Measurements from ENCODE around the gene NPAS4.
"Not testable (repeated sequence)": the region's sequence is repeated elsewhere in the genome, so short reads cannot be mapped to it uniquely, and the experiment has no call there.

The NPAS4 gene

DNA sequence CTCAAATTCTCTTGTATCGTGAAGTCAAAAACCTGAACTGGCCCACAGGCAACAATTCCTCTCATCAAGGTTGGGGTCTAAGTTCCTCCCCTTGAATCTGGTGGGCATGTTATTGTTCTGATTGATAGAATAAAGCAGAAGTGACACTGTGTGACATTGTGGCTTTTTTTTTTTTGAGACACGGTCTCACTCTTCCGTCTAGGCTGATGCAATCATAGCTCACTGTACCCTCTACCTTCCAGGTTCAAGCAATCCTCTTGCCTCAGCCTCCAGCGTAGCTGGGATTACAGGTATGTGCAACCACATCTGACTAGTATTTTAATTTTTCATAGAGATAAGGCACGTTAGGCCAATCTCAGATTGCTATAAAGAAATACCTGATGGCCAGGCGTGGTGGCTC lies 37.0 kb downstream of the NPAS4 start:
- no peak for DNase-seq

DNA sequence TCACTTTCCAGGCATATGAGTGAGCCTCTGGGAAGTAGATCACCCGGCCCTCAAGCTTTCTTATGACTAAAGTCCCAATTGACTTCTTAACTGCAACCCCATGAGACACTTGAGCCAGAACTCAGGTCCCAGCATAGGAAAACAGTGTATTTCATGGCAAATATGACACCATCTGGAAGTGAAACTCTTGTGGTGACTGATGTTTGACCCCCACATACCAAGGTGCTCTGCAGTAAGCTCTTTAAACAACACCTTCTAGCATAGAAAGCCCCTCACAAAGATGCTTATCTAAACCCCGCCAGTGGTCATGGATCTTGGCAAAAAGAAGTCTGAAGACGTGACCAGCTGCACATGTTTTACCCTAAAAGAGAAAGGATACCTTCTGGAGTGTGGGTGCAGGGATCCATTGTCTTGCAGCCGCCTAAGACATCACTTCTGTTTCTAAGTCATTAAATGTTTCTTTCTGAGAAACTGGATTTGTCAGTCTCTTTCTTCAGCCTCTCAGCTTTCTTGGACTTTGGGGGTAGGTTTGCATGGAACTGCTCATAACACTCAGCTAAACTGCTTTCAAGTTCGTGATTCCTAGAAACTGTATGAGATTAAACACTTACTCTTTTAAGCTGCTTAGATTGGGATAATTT lies 38.4 kb downstream of the NPAS4 start:
- no peak for DNase-seq

DNA sequence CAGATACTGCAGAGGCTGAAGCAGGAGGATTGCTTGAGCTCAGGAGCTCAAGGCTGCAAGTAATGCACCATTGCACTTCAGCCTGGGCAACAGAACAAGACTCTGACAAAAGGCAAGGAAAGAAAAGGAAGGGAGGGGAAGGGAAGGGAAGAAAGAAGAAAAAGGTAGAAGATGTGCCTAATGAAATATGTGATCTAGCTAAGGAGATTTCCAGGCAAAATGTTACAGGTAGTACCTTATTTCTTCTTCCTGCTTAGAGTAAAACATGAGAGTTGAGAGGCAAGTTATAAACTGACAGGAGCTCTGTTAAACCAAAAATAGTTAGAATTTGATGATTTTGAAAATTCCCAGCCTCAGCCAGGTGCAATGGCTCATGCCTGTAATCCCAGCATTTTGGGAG lies 41.2 kb downstream of the NPAS4 start:
- DNase-seq, result no peak

DNA sequence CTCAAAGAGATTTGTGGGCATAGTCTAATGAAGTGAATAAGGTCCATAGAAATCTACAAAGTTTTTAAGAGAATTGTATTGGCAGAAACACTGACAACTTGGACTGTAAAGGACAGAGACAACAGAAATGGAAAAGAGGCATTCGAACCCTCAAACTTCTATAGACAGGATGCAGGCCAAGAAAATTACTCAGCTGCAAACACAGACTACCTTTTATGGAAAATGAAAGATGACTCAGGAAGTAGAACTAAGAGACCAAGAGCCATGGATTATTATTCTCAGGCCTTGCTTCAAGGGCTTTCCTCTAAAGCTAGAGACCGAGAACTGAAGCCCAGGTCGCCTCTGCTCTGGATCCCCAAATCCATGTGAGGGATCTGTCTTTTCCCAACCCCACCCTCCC lies 42.1 kb downstream of the NPAS4 start:
- DNase-seq, result no peak

DNA sequence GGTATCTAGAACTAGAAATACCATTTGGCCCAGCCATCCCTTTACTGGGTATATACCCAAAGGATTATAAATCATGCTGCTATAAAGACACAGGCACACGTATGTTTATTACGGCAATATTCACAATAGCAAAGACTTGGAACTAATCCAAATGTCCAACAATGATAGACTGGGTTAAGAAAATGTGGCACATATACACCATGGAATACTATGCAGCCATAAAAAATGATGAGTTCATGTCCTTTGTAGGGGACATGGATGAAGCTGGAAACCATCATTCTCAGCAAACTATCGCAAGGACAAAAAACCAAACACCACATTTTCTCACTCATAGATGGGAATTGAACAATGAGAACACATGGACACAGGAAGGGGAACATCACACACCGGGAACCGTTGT lies 43.3 kb downstream of the NPAS4 start:
- not testable (repeated sequence) for DNase-seq

DNA sequence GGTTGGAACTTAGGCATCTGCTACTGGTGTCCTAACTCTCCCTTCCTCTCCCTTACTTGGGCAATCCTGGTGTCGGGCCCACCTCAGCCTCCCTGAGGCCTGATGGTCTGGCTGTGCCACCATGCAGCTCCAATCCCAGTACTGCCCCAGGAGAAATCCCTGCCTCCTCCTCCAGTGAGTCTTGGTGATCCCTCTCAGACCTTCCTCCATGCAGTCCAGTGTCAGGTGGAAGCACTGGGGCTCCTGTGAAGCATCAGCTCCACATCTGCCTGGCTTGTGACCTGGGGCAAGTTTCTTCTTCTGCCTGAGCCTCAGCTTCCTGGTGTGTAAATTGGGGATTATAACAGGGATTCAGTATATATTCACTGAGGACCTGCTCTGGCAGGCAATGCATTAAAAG lies 44.1 kb downstream of the NPAS4 start:
- no peak for DNase-seq

DNA sequence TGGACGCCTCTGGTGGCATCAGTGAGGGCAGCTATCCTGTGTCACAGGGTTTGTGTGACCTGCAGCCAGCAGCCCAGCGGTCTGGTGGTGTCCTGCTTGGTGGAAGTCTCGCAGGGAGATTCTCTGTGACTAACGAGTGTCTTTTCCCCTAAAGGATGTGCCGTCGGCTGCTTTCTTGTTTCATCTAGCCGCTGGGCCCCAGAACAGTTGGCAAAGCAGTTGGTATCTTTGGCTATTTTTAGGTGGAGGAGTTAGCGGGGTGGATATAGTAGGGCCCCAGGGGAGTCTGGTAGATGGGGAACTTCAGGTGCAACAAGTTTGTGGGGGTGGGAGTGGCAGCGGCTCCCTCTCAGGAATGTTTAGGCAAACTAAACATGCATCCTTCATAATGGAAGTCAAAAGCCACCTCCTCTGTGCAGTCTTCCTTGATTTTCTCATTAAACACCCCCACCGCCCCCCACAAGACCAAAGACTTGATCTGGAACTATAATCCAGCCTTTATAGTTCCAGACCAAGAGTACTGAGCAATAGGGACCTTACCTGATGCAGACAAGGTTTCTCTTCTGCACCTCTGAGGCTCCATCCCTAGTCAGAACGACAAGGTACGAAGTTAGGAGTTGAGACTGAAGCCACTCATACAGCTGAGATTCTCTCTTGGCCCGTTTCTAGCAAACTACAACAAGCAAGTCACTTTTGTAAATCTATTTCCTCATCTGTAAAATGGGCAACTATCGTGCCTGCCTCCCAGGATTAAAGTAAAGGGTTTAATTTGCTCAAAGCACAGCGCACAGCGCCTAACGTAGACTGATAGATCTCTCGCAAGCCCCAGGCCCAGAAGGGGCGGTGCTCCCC lies 44.8 kb downstream of the NPAS4 start:
- no peak for DNase-seq

DNA sequence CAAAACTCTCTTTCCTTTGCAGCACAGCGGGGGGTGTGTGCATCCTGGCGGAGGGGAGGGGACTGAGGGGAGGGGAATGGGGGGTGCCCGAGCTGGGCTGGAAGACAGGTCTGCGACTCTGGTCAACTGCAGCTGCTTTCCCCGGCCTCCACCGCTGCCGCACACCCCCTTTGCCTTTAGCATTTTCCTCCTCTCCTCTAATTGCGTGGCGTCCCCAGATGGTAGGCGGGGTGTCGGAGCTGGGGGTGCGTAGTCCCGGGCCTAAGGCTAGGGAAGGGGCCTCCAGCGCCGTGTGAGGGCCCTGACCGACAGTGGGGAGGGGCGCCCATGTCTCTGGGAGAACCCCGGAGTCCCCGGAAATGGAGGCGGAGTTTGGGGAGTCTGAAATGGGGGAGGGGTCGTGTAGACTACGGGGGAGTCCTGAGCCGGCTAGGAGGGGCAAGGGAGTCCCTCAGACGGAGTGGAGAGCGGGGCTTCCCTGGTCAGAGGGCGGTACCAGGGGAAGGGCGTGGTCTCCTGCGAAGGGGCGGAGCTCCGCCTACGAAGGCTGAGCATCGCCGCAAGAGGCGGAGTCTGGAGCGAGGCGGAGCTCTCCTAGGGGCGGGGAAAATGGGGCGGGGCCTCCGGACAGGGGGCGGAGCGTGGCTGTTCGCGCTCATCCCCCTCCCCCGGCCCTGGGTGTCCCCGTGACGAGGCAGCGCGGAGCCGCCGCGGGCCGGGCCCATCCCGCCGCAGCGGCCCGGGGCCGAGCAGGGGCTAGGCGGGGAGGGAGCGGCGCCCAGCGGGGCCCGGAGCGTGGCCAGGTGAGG lies 45.6 kb downstream of the NPAS4 start, which contains the start of gene PELI3:
TSS of gene PELI3 (plus strand) at position 681 of the 809 bp plus-strand sequence. CDS start 1,224 bp downstream, outside the sequence.
- DNase-seq, result peak; percentile 94

DNA sequence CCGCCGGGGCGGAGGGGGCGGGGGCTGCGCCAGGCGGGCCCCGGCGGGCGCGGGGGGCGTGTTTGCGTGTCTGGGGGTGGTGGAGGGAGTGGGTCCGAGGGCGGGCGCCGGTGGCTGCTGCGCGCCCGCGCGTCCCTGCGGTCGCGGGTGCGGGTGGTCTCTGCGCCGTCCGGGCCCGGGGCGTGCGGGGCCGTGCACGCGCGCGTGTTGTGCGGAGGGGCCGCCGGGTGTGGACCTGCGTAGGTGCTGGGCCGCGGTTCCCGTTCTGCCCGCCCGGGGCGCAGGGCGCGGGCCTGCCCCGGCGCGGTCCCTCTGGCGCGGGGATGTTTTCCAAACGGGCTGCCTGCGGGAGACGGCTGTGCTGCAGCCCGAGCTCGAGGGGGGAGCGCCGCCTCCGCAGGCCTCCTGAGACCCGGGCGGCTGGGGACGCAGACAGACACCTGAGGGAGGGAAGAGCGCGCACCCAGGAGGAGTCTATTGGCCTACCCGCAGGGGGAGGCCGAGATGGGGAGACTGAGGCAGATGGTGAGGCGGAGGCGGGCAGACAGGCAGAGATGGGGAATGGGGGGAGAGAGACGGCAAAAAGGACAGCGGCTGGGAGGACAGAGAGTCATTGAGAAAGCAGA lies 46.3 kb downstream of the NPAS4 start:
- DNase-seq, result peak; percentile 52

DNA sequence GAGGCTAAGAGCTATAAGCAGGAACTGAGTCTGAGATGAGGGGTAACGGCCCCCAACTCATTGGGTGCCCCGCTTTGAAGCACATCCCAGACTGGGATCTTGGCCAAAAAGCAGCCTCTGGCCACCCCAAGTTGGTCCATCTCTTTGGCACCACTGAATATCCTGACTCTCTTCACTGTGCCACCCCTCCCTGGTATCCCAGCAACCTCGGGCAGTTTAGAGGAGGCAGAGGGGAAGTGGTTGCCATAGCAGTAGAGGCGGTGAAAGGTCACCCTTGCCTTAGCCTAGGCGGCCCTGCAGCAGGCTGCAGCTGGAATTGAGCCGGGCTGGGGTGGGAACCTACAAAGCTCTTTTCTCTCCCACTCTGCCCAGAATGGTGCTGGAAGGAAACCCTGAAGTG lies 46.9 kb downstream of the NPAS4 start:
- peak; percentile 39 for DNase-seq

DNA sequence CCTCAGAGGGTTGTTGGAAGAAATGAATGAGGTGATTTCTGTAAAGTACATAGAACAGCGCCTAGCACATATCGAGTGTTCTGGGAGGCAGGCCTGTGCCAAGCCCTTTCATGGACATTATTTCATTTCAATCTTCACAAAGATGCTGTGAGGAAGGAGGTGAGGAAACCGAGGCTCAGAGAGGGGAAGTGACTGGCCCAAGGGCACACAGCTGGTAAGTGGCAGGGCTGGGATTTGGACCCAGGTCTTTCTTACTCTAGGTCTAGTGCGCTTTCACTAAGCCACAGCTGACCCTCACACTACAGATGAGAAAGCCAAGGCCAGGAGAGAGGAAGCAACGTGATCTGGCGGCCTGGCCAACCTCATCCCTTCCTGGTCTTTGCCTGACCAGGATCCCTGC lies 47.9 kb downstream of the NPAS4 start:
- DNase-seq, result no peak

DNA sequence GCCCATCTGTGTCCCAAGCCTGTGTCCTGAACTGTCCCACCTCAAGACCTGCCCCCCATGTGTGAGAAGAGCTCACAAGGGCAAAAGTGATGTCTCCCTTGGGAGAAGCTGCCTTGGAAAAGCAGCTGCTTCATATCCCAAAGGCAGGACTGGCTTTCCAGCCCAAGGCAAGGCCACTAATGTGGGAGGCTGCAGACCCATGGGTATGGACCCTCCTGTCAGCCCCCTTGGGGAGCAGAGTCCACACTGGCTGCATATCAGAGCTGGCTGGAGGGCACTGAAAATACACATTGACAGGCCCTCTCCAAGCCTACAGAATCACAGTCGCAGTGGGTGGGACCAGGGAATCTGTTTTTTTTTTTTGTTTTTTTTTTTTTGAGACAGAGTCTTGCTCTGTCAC lies 48.6 kb downstream of the NPAS4 start:
- DNase-seq, result no peak

DNA sequence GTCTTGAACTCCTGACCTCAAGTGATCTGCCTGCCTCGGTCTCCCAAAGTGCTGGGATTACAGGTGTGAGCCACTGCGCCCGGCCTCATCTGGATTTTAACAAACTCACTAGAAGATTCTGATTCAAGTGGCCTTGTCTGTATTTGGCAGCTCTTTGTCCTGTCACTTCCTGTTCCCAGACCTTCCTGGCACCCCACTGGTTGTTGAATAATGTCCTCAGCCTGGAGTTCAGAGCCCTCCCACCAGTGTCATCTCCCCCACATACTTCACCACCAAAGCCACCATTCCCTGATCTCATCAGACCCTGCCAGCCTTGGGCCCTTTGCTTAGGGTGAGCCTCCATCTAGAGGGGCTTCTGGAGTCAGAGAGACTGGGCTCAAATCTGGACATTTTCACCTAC lies 49.2 kb downstream of the NPAS4 start:
- no peak for DNase-seq

DNA sequence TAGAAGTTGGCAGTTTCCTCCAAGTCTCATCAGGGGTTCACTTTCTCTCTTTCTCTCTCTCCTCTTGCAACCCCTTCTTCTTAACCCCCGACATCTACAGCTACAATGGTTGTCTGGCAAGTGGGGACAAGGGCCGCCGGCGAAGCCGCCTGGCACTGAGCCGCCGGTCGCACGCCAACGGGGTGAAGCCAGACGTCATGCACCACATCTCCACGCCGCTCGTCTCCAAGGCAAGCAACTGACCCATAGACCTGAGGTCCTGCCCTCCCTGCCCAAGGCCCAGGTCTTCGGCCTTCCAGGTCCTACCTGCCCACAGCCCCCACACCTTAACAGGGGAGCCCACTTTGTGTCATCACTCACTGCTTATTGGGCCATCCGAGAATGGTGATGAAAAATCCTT lies 50.3 kb downstream of the NPAS4 start:
- no peak for DNase-seq

DNA sequence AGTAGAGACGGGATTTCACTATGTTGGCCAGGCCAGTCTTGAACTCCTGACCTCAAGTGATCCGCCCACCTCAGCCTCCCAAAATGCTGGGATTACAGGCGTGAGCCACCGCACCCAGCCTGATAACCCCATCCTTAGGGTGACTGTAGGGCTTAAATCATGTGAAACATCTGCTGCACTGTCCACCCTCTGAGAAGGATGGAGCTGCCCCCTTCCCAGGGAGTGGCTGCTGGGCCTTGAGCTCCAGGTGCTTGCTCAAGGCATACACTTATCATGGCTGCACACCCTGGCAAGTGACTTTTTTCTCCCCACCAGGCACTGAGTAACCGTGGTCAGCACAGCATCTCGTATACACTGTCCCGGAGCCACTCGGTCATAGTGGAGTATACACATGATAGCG lies 51.2 kb downstream of the NPAS4 start:
- DNase-seq, result no peak

DNA sequence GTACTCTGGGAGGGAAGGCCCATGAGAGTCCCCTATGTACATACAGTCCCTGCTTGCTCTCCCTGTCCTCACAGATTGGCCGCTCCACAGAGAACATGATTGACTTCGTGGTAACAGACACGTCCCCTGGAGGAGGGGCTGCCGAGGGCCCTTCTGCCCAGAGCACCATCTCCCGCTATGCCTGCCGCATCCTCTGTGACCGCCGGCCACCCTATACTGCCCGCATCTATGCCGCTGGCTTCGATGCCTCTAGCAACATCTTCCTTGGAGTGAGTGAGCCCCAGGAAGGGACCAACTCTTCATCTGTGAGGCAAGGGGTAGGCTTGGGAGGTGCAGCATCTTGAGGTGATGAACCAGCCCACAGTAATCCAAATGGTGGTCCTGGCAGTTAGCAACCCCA lies 52.3 kb downstream of the NPAS4 start:
- DNase-seq, result no peak

DNA sequence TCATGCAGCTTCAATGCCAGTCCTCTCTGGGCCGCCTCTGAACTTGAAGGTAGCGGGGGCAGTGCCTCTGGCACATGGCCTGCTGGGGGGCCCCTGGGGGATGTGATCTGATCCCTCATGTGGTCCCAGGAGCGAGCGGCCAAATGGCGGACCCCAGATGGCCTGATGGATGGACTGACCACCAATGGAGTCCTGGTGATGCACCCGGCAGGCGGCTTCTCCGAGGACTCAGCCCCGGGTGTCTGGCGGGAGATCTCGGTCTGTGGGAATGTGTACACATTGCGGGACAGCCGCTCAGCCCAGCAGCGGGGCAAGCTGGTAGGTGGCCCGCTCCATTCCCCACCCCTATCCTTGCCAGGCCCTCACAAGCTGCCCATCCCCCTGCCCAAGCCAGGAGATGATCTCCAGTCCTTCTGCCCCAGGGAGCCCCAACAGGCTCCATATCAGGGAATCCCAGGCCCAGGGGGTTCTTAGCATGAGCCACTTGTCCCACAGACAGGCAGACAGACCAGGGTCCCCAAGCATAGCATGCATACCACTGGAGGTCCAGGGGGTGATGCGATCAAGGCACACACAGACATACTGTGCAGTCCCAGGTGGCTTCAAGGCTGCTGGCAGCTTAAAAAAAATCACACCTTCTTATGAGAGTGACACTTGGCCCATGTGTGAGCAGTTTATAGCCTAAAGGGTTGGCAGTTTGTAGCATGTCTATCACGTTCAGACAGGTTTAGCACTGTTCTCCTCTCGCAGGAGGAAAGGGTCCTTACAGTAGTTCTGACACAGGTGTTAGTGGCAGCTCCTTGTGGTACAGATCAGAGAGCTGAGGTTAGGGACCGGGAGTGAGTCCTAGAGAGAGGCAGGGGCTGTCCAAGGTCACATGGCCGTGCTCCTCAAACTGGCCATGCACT lies 53.0 kb downstream of the NPAS4 start:
- DNase-seq, result no peak

DNA sequence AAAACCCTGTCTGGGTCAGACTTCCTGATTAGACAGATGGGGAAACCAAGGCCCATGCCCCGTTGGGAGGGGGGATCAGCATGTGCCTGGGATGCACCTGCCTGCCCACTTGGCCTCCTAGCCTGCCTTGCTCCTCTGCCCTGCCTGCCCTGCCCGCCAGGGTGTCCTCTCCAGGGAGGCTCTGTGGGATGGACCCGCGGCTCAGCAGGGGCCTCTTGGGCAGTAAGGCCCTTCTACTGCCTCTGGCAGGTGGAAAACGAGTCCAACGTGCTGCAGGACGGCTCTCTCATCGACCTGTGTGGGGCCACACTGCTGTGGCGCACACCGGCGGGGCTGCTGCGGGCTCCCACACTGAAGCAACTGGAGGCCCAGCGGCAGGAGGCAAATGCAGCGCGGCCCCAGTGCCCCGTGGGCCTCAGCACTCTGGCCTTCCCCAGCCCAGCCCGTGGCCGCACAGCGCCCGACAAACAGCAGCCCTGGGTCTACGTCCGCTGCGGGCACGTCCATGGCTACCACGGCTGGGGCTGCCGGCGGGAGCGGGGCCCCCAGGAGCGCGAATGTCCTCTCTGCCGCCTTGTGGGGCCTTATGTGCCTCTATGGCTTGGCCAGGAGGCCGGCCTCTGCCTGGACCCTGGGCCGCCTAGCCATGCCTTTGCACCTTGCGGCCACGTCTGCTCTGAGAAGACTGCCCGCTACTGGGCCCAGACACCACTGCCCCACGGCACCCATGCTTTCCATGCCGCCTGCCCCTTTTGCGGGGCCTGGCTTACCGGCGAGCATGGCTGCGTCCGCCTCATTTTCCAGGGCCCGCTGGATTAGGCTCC lies 54.7 kb downstream of the NPAS4 start:
- DNase-seq, result no peak
